ENCODE results near the gene NPAS2.

The NPAS2 gene

DNA sequence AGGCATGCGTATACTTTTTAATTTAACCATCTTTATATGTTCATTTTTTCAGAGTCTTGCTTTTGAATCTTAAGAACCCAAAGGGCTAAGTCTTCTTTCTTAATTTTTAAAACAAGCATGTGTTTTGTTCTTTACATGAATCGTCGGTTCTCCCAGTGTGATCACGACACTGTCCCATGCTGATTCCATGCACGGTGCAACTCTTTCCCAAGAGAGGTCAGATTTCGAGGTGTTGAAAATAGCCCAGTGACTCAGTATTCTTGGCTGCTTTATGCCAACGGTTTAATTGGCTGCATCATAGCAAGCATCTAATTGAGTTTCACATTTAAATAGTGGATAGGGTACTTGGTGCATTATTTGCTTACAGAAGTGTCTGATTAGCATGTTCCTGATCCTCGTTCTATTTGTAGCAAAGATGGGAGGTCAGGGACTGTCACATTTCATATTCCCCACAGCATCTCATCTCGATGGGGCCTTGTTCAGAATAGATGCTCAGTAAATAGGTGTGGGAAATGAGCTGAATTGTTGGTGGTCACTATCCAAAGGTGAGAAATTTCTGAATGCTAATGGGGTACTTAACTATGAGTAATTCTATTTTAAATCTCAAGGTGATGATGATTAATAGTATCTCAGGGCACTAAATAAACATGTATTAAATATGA lies 2.8 kb downstream of the NPAS2 start:
- no peak for DNase-seq

DNA sequence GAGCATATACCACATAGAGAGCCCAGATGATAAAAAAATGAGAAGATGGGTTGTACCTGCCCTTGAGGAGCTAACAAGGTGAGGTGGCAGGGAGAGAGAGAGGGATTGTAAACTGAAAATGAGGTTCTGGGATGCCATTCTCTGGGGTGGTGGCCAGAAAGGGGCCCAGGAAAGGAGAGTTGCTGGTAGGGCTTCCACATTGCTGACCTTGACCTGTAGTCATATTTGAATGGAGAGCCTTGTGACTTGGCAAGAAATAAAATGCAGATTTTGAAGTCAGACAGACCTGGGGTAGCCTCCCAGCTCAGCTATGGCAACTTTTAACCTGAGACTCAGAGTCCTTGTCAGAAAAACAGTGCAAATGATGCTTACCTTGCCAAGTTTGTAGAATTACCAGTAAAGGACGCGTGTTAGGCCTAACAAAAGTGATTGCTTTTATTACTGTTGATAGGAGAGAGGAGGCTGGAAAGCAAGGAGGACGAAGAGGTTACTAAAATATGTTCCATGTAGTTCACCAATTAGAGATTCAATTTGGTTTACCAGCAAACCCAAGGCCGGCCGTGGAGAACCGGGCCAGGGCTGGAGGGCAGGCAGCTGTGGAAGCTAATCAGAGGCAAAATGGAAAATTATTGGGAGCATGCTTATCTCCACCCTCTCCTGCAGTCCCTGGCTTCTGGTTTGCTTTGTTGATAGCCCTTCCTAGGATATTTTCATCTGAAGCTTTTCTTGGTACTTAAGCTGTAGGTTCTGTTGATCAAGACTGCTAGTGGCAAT lies 3.9 kb downstream of the NPAS2 start:
- DNase-seq = no peak

DNA sequence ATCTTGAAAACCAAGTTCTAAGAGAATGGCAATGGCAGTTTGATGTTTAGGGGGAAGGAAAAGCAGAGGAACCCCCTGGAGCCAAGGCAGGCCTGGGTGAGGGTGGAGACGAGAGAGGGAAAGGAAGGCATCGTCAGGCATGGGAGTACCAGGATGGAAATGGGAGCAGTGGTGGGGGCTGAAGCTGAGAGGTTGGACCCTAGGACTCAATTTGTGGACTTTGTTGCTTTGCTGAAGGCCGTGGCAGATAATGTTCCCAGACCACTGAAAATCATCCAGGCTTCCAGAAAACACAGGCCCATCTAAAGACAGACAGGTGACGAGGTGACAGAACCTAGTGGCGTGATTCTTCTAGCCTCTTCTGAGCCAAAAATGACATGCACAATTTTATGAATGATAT lies 4.9 kb downstream of the NPAS2 start:
- no peak for DNase-seq

DNA sequence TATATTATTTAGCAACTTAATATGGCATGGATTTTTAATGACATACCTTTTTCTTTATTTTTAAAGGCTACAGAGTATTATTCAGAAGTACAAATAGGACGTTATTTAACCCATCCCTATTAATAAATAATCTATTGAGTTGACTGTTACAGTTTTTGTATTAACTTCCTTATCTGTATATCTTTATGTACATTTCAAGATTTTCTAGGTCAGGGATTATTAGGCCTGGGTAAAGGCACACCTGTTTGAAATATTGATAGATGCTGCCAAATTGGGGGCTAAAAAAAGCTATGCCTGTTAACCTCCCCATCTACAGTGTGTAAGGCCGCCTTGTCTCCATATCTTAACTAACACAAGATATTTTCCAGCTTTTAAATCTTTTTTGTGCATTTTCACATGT lies 6.6 kb downstream of the NPAS2 start:
- DNase-seq = no peak

DNA sequence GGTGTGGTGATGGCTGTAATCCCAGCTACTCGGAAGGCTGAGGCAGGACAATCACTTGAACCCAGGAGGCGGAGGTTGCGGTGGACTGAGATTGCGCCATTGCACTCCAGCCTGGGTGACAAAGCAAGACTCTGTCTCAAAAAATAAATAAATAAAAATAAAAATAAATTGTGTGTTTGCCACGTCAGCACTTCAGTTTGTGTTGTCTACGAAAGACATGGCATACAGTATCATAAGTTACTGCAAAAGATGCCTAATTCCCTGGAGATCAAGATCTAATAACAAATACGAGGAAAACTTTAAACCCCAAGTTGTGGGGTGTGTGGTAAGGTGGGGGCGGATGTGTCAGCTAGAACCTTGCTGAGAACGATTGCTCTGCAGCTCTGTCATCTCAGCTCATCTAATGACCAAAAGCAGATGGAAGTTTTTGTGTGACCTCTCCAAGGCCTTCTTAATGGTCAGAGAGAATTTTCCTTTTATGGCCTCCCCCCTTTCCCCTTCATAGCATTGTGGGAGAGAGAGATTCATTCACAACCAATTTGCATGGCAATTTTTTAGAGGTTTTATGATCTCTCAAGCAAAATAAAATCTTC lies 11.3 kb downstream of the NPAS2 start:
- DNase-seq = no peak

DNA sequence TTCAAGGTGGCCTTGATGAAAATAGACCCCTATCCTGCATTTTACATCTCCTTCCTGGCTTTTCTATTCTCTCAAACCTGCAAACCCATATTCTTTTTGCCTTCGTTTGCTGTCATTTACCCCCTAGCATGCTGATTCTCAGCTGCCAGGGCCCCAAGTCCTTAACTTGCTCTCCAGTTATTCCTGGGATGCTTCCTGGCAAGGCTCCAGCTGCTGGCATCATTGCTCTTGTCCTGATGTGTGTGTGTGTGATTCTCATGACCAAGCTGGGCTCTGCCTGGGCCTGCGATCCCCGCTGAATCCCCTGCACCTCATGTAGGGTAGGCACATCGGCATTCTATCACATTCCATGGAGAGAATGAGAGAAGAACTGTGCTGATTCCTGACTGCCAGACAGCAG lies 11.9 kb downstream of the NPAS2 start:
- DNase-seq = no peak

DNA sequence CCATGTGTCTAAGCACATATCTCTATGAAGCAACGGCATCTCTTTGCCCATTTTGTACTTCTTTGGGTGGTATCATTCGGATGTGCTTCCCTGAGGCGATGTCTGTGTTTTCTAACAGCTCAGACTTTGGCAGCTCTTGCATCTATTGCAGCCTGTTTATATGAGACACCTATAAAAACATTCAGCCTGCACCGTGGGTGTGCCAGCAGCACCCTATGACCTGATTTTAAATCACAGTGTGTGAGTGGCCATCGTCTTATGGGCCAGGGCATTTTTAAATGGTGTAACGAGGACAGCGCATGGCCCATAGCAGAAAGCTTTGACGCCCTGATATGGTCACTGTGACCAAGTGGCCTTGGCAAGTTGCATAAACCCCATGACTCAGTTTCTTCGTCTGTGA lies 12.9 kb downstream of the NPAS2 start:
- DNase-seq = no peak

DNA sequence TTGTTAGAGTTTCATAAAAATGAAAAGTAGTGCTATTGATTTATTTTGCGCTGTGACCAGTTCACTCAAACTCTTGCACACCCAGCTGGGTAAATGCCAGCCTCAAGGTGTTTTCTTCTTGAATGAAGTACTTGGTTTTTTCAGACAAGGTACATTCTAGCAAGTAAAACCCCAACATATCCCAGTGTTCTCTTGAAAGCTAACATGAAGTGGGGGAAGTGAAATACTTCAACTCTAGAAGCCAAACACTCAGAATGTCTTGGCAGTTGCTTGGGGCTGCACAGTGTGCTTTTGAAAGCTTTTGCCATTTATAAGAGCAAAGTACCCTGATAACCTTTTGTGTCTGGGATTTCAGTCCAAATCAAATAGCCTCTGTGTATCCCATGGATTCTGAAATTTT lies 13.4 kb downstream of the NPAS2 start:
- DNase-seq = no peak

DNA sequence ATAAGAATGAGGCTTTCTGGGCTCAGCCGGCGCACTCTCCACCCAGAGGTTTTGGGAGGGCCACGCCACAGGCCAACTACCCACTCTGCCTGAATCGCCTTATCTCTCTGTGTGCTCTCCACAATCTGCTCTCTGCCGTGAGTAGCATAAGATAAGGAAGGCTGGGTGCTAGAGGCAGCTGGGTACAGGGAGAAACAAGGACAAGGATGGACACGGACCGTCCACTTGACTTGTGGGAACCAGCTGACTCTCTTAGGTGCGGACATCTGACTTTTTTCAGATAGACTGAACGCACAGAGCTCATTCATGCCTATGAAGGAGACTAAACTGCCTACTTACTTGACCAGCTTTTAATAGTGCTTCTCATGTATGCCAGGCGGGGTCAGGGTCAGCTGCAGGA lies 14.3 kb downstream of the NPAS2 start:
- DNase-seq = no peak

DNA sequence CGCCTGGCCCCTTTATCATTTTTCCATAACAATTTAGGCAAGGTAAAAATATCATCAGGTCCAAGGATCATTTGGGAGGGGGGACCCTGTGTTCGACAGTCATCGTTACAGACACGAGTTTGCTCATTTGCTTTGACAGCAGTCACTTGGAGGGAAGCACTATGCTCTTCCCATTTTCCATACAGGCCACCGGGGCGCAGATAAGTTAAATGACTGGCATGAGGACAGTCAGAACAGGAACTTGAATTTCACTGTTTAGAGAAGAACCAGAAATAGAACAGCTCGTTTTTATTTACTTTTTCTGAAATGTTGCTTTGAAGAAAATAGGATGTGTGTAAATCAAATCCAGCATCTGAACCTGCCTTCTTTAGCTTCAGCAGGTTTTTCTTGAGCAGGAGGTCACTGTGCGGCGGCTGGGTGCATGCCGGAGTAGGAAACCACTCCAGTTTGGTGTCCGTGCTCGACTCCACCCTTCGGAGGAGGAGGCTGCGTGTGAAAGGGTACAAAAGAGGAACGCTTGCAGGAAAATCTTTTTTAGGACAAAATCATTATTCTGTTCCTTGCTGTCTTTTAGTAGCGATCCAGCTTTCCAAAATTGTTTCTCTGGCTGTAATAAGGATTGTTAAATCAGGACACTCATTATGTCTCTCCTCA lies 15.2 kb downstream of the NPAS2 start:
- DNase-seq = no peak

DNA sequence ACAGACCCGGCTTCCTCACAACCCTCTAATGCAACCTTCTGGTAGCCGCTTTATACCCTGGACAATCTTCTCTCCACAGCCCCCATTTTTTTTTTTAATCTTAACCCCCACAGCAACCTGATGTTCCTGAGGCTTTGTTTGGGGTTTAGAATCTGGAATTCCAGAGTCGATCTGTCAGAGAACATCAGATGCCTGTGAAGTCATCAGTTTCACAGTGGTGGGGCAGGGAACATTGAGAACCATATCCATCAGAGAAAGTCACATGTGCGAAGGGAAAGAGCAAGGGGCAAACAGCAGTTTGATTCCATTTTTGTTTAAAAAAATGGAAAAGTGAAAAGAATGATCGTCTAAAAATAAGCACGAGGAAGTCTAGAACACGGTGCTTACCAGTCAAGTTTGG lies 20.6 kb downstream of the NPAS2 start:
- DNase-seq = no peak

DNA sequence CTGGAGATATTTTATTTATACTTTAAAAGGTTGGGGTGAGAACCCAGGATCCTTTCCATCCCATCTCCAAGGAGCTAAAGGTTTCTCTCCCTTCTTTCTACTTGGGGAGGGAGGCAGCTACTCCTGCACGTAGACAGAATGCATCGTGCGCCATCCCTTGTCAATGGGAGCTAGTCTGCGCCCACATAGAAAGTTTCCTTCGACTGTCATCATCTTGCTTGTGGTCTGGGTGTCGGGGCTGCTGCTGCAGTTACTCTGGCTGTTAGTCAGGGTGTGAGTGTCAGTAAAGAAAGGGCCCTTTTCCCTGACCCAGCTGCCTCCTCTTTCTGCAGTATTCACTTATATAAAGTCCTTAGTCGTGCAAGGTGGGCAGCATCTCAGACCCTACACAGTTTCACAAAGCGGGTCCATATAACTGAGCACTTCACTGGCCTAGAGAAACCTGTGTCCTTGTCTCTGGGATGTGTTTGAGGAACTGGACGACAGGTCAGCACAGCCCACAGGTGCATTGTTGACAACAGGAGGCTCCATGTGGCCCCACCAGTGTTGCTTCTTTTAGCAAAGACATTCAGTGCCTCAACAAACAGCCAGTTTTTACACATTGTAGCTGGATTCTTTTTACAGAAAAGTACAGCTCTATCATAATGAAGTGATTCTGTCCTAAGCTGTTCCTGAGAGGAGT lies 22.4 kb downstream of the NPAS2 start:
- no peak for DNase-seq

DNA sequence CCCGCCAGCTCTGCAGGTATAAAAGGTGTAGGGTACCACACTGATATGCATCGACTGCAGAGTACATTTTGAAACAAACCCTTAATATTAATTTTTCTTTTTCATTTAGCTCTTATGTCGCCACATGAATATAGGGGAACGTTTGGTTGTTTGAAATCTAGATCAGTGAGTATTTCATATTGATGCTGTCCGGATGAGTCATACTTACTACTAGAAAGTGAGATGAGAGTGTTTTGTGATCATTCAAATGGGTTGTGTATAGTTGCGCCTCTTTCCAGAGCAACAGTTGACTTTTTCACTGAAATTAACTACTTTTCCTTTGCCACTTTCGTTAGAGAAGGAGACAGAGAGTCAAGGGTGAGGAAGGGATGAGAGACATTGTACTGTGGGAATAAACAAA lies 24.6 kb downstream of the NPAS2 start:
- DNase-seq = no peak

DNA sequence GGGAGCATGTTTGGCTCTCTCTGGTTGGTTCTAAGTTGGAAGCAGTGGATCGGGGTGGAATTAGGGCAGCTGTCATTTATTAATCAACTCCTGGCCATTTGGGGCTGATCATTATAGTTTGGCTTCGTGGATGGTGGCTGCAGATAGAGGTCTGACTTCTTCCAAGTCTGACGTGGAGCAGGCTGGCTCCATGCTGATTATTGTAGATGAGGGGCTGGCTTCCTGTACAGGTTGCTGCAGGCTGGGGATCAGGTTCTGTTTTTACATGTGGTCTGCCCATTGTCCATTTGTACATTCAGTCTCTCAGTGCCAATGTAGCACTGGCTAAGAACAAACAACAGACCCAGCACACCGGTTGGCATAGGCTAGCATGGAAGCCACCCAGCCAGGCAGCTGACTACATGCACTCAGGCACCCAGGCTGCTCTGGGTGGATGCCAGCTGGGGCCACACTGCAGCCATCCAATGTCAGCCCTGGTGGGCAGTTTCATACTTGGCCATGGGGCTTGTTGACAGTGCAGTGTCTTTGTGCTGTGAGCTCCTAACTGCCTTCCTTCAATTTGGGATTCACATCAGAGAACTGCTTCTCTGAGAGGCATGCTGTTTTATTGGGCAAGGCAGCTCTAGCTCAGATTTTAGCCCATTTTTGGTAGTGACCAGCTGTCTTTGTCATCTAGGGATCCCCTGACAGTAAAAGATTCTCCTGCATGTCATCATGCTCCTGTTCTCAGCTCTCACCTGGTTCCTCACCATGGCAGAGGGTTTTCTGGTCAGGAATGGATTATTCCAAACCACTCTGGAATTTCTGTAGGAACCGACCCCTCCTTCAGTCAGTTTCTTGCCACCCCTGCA lies 25.4 kb downstream of the NPAS2 start:
- DNase-seq = no peak

DNA sequence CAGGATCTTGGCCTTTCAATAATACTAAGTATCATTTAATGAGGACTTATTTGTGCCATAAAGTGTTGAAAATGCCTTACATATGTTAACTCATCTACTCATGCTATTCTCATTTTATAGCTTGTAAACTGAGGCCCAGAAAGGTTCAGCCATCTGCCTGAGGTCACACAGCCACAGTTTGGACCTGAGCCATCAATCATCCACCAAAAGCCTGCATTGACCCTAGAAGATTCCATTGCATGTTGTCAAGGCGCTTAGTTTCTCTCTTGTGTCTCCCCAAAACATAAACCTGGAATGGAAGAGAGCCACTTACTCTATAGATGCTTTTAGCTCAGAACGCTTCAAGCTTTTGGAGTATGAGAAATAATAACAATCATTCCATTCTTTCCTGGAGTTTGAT lies 26.8 kb downstream of the NPAS2 start:
- DNase-seq = no peak

DNA sequence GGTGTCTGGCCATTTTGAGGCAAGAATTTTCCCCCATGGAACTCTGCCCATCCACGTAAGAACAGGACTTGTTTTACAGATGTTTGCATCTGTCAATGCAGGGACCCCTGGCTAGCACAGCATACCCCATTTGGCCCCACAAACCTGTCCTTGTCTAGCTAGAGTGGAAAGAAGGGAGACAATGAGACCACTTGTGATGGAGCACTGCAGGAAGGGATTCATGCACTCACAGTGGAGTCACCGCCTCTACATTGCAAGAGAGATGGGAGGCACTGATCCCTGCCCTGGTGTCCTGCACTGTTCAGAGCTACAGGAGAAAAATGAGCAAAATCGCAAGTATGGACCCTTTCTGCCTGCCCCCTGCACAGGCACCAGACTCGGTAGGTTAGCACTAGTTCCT lies 32.5 kb downstream of the NPAS2 start:
- DNase-seq = no peak

DNA sequence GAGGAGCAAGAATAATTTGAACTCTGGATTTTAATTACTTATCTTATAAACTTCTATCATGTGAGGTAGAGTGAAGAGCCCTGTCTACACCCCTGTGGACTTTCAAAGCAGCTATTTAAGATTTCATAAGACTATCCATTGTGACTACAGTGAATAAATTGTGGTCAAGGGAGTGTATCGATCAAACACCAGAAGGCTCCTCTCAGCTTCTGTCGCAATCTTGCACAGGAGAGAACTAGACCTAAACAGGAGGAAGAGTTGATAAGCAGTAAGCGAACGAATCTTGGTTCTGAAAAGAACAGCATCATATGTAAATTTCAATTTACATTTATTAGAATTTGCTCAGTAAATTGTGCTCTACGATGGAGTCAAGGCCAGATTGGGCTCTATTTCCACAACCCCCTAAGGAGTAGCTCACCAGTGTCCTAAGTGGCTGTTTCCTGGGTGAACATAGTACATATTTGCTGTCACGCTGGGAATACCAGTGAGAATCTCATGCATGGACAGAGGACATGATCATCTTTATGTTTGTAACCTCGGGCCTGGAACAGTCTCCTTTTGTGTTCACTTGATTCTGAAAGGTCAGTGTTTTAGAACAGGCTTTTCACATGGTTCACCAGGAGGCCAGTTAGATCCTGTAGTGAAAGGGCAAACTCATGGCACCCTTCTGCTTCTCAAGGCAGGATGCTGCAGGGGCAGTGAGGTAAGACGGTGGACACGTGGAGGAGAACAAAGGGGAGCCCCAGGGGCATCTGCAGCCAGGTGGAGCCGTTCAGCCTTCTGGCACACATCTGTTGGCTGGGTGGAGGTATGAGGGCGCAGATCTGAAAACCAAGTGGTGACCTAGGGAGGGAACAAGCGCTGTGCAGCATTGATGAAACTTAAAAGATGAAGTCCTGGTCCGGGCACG lies 33.3 kb downstream of the NPAS2 start:
- no peak for DNase-seq

DNA sequence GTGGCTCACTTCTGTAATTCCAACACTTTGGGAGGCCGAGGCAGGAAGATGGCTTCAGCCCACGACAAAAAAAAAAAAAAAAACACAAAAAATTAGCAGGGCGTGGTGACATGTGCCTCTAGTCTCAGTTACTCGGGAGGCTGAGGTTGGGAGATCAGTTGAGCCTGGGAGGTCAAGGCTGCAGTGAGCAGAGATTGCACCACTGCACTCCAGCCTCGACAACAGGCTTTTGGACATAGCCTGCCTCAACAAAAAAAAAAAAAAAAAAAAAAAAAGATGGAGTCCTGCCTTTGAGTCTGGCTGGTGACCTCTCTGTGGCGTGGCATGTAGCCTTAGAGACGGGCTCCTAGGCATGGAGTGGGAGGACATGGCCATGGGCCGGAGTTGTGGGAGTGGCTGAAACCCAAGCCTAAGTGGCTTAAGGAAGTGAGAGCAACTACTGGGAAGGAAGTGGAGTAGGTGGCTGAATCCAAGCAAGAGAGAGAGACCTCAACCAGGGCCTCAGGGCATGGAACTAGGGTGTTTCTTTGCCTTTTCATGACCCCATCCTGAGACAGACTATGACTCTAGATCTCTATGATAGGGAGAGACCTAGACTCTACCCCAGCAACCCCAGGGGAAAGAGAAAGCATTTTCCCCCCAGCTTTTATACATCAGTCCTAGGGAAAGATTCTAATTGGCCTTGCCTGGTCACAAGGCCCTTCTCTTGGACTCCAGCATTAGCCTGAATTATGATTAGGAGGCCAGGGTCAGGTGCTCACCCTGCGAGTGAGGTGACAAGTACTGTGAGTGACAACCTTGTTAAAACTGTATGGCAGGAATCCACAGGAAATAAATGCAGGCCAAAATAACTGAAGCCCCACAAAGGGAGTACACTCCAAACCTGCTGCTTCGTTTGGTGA lies 34.2 kb downstream of the NPAS2 start:
- DNase-seq = no peak

DNA sequence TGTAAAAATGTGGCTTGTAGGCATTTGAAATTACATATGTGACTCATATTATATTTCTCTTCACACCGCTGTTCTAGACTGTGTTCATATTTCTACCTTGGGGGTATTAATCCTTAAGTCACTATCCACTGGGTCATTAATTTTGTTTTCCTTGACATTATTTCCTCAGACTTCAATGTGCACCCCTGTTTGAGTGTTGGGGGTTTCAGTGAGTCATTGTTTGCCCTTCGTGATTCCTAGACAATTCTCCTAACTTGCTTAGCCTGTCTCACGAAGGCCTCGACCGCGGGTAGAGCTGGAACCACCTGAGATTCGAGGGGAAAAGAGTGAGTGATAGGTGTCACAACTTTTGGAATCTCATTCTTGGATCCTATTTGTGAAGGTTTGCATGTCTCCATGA lies 35.1 kb downstream of the NPAS2 start:
- no peak for DNase-seq

DNA sequence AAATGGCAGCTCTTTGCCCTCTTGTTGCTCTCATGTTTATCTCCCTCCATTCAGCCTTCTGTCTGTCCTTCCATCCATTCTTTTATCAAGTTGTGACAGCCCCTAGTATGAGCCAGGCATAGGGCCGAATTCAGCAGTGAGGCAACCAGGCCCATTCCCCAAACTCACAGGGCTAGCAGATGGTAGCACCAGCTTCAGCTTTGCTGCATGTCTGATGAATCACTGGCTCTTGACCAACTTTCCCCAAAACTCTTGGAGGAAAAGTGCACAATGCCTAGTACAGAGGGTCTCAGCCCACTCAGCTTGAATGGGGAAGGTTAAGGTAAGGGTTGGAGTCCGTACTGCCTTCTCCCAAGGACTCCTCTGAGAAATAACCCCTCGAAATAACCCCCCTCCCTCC lies 35.7 kb downstream of the NPAS2 start:
- no peak for DNase-seq

All from NCI-H2107 (cell line).